Measurements from ENCODE around the gene TNNT1.

TNNT1 gene

DNA sequence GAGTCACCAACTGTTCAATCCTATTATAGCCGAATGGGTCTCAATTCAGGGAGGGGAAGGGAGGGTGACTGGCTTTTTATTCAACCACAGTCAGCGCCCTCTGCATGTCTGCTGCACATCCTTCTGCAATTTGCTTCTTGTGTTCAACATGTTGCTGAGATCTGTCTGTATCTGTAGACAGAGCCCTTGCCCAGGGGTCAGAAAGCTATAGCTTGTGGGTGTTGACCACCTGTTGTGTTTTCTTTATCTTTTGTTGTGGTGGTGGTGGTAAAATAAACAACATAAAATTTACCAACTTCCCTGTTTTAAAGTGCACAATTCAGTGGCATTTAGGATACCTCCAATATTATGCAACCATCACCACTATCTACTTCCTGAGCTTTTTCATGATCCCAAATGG is 43.8 kb downstream of the TNNT1 start:
- Histone ChIP-seq H3K27me3 (ENCODE audit: control insufficient read depth, insufficient read depth, low read length) (no peaks in the 10 kb centered on the region), H3K4me1 (no peaks in the 10 kb centered on the region), H3K79me2 (peaks cover 23% of the 10 kb centered on the region), H3K4me2 (ENCODE audit: low read length) (no peak overlapping the region), H3K9ac (no peak overlapping the region), H3K36me3 (ENCODE audit: control insufficient read depth, insufficient read depth, low read length) (no peaks in the 10 kb centered on the region), H3K9me3 (ENCODE audit: control insufficient read depth, low read length) (no peaks in the 10 kb centered on the region), H3K4me3 (ENCODE audit: low read depth, low read length) (no peak overlapping the region), H3K27ac (no peak overlapping the region), H2AFZ (no peak overlapping the region)
- TF ChIP-seq, protein P1, sequence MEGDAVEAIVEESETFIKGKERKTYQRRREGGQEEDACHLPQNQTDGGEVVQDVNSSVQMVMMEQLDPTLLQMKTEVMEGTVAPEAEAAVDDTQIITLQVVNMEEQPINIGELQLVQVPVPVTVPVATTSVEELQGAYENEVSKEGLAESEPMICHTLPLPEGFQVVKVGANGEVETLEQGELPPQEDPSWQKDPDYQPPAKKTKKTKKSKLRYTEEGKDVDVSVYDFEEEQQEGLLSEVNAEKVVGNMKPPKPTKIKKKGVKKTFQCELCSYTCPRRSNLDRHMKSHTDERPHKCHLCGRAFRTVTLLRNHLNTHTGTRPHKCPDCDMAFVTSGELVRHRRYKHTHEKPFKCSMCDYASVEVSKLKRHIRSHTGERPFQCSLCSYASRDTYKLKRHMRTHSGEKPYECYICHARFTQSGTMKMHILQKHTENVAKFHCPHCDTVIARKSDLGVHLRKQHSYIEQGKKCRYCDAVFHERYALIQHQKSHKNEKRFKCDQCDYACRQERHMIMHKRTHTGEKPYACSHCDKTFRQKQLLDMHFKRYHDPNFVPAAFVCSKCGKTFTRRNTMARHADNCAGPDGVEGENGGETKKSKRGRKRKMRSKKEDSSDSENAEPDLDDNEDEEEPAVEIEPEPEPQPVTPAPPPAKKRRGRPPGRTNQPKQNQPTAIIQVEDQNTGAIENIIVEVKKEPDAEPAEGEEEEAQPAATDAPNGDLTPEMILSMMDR (IDR thresholded peaks at IDR 0.05), result no peak

DNA sequence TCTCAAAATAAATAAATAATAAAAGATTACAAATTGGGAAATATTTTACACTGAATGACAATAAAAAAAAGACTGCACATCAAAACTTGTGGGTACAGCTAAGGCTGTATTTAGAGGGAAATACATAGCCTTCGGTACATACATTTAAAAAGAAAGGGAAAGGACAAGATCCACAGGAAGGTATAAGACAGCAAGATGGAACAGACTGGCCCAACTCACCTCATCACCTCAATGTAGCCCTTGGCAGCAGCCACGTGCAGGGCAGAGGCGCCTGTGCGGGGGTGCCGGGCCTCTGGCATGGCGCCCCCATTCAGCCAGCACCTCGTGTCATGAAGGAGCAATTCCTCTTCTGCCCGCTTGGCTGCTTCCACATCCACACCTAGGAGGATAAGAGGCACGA is 45.8 kb downstream of the TNNT1 start:
- Histone ChIP-seq H3K4me1 (no peaks in the 10 kb centered on the region), H3K4me2 (ENCODE audit: low read length) (no peak overlapping the region), H3K4me3 (ENCODE audit: low read depth, low read length) (no peak overlapping the region), H3K9me3 (ENCODE audit: control insufficient read depth, low read length) (no peaks in the 10 kb centered on the region), H3K79me2 (peaks cover 31% of the 10 kb centered on the region), H2AFZ (no peak overlapping the region), H3K9ac (no peak overlapping the region), H3K27me3 (ENCODE audit: control insufficient read depth, insufficient read depth, low read length) (no peaks in the 10 kb centered on the region), H3K27ac (no peak overlapping the region), H3K36me3 (ENCODE audit: control insufficient read depth, insufficient read depth, low read length) (no peaks in the 10 kb centered on the region)
- TF ChIP-seq, protein P1 (IDR thresholded peaks at IDR 0.05), result no peak

DNA sequence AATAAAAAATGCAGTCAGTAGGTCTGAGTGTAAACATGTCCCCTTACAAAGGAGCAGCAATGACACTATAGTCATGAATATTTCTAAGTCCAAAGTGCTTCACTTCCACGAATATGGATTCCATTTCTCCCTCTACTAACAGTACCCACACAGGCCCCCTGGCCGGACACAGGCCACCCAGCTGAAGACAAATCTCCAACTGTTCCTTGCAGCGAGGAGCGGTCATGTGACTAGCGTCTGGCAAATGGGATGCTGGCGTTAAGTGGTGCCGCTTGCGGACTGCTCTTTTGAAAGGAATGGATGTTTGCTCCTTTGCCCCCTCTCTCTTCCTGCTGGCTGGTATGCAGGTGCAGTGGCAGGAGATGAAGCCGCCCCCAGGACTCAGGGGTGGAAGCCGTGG is 47.7 kb downstream of the TNNT1 start:
- Histone ChIP-seq H3K9me3 (ENCODE audit: control insufficient read depth, low read length) (no peaks in the 10 kb centered on the region), H3K4me1 (no peaks in the 10 kb centered on the region), H3K27ac (no peak overlapping the region), H3K9ac (no peak overlapping the region), H3K4me3 (ENCODE audit: low read depth, low read length) (no peak overlapping the region), H3K36me3 (ENCODE audit: control insufficient read depth, insufficient read depth, low read length) (no peaks in the 10 kb centered on the region), H3K4me2 (ENCODE audit: low read length) (no peak overlapping the region), H3K79me2 (peaks cover 30% of the 10 kb centered on the region), H2AFZ (no peak overlapping the region), H3K27me3 (ENCODE audit: control insufficient read depth, insufficient read depth, low read length) (no peaks in the 10 kb centered on the region)
- TF ChIP-seq, protein P1 (IDR thresholded peaks at IDR 0.05), result no peak

DNA sequence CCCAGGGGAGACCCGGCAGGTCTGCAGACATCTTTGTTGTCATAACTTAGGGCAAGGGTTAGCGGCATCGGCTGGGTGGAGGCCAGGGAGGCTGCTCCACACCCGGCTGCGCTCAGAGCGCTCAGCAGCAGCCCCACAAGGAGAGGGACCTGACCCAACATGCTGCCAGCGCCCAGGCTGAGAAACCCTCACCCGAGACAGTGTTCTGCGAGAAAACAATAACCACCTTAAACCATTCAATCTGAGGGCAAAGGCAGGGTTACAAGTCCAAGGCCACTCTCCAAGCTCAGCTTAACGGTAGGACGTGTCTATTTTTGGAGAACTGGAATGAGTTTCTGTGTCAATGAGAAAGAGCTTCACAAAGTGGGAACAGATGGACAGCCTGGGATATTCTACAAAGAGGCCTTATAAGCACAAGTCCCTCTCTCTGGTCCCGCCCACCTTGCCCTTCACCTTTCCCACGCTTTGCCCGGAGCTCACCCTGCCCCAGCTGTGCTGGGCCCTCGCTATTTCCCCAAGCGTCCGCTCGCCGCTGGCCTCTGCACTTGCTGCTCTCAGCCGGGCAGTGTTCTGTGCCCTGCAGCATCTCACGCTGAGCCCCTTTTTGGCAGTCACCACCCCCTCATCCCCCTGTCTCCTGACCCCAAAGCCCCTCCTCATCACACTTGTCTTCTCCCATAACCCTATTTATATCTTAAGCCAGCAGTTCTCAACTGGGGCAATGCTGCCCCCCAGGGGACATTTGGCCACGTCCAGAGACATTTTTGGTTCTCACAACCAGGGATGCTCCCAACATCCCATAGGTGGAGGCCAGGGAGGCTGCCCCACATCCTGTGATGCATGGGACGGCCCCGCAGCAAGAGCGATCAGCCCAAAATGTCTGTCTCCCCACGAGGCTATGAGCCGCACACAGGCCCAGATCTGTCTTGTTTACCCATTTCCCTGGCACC is 49.2 kb downstream of the TNNT1 start:
- Histone ChIP-seq H3K27ac (no peak overlapping the region), H3K9me3 (ENCODE audit: control insufficient read depth, low read length) (no peaks in the 10 kb centered on the region), H3K79me2 (peaks cover 30% of the 10 kb centered on the region), H3K27me3 (ENCODE audit: control insufficient read depth, insufficient read depth, low read length) (no peaks in the 10 kb centered on the region), H3K4me1 (no peaks in the 10 kb centered on the region), H2AFZ (no peak overlapping the region), H3K9ac (no peak overlapping the region), H3K4me2 (ENCODE audit: low read length) (no peak overlapping the region), H3K4me3 (ENCODE audit: low read depth, low read length) (no peak overlapping the region), H3K36me3 (ENCODE audit: control insufficient read depth, insufficient read depth, low read length) (no peaks in the 10 kb centered on the region)
- TF ChIP-seq, protein P1 (IDR thresholded peaks at IDR 0.05), result no peak
